PC-9 (cell line): ENCODE data around the gene ZNF628. TPM values are rescaled to one million over a fixed set of nuclear protein-coding genes. Genes with fewer than 3 reads are reported as not detected.

Experiments used
- BruUV-seq: library from RNA; stranded (reverse); fragments of 400-500 nt; replicated peaks from 2 replicates; lab custom pipeline; 2021; lab: Mats Ljungman, UMichigan
- CTCF ChIA-PET: fragments of 300-600 bp; sonication (Branson Sonifier 250); formaldehyde crosslinking; loops from one replicate; lab custom pipeline; 2022; ENCODE audit warnings: antibody characterized with exemption; lab: Charles Lee
- POLR2A ChIA-PET: fragments of 300-600 bp; sonication (Branson Sonifier 250); formaldehyde crosslinking; loops from one replicate; lab custom pipeline; 2022; ENCODE audit warnings: antibody characterized with exemption; ENCODE audit not compliant: unreplicated experiment; lab: Charles Lee
- DNase-seq, 2 experiments: peaks; one replicate each; pipeline versions ENCODE4 v3.0.0 to v3.0.0-alpha.2; 2015 to 2022; ENCODE audit warnings: mixed read lengths in 1 of 2
- H2AFZ ChIP-seq: fragments of 200-600 bp; sonication (generic); 2 replicates; pipeline ENCODE4 v1.8.1; 2017; ENCODE audit warnings: antibody characterized with exemption
- H3F3A ChIP-seq: fragments of 200-600 bp; sonication (generic); 2 replicates; pipeline ENCODE4 v1.8.1; 2017; ENCODE audit warnings: antibody characterized with exemption, mild to moderate bottlenecking, low read depth; ENCODE audit not compliant: insufficient read depth
- H3K27ac ChIP-seq: fragments of 200-600 bp; sonication (generic); 2 replicates; pipeline ENCODE4 v1.6.1; 2016; ENCODE audit warnings: mixed run types
- H3K27me3 ChIP-seq: fragments of 200-600 bp; sonication (generic); 2 replicates; pipeline ENCODE4 v1.6.1; 2016; ENCODE audit warnings: low read depth, mixed run types; ENCODE audit not compliant: insufficient read depth
- H3K36me3 ChIP-seq: fragments of 200-600 bp; sonication (generic); 2 replicates; pipeline ENCODE4 v1.6.1; 2016; ENCODE audit warnings: low read depth, mixed run types
- H3K4me1 ChIP-seq: fragments of 200-600 bp; sonication (generic); replicated peaks from 2 replicates; pipeline ENCODE4 v1.6.1; 2016; ENCODE audit warnings: mixed run types; ENCODE audit not compliant: insufficient read depth
- H3K4me2 ChIP-seq: fragments of 200-600 bp; sonication (generic); 2 replicates; pipeline ENCODE4 v1.6.1; 2017; ENCODE audit warnings: mixed run types
- H3K4me3 ChIP-seq: fragments of 200-600 bp; sonication (generic); 2 replicates; pipeline ENCODE4 v1.6.1; 2016; ENCODE audit warnings: mixed run types
- H3K79me2 ChIP-seq: fragments of 200-600 bp; sonication (generic); 2 replicates; pipeline ENCODE4 v1.6.1; 2017; ENCODE audit warnings: low read depth, mixed run types
- H3K9me2 ChIP-seq: fragments of 200-600 bp; sonication (generic); 2 replicates; pipeline ENCODE4 v1.8.1; 2017; ENCODE audit warnings: mild to moderate bottlenecking; ENCODE audit not compliant: insufficient read depth
- H3K9me3 ChIP-seq: fragments of 200-600 bp; sonication (generic); 2 replicates; pipeline ENCODE4 v1.8.1; 2016; ENCODE audit warnings: low read depth; ENCODE audit not compliant: insufficient read depth
- H4K20me1 ChIP-seq: fragments of 200-600 bp; sonication (generic); 2 replicates; pipeline ENCODE4 v1.8.1; 2017; ENCODE audit not compliant: insufficient read depth
- EZH2 ChIP-seq: fragments of 200-600 bp; sonication (generic); IDR thresholded peaks from 2 replicates; pipeline ENCODE4 v1.8.0; 2017; ENCODE audit warnings: antibody characterized with exemption, low read depth
- intact Hi-C: fragments of 100-400 bp; cut with micrococcal nuclease; formaldehyde crosslinking; loops from one replicate; pipeline ENCODE4 v1.10.0; 2022; ENCODE audit not compliant: unreplicated experiment
- total RNA-seq: library from RNA; stranded (reverse); gene quantifications from 2 replicates; pipeline ENCODE4 v1.2.3, GENCODE V29; 2021
- TF ChIP-seq, protein P1 (sequence below): fragments of 200-600 bp; sonication (generic); conservative IDR thresholded peaks from 2 replicates; pipeline ENCODE4 v1.6.1; 2017; ENCODE audit warnings: mixed run types, antibody characterized with exemption, mild to moderate bottlenecking, moderate library complexity

ZNF628 gene
- total RNA-seq, 1 experiment from 2014 or later: 19.3 TPM

DNA sequence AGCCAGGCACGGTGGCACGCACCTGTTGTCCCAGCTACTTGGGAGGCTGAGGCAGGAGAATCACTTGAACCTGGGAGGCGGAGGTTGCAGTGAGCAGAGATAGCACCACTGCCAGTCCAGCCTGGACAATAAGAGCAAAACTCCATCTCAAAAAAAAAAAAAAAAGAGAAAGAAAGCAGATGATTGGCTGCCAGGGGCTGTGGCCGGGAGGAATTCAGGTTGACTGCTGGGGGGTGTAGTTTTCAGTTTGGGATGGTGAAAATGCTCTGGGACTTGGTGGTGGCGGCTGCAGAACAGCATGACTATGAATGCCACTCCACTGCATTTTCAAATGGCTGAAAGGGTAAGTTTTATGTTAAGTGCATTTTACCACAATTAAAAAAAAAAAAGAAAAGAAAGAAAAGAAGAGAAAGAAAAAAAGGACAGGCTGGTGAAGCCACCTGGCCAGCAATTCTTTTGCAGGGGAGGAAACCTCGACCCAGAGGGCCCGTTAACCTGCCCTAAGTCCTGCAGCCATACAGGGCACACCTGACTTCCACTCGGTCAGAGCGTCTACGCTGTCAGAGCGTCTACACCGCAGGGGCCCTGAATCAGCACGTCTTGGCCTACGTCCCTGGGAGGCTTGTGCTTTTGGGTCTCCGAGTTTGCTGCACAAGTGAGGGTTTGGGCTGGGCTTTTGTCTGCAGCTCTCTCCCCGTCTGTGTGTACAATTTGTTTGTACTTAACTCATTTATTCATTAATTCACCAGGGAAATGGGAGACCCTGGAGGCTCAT is 18.5 kb upstream of the ZNF628 start:
- no peaks in the 10 kb centered on the region for H3K9me3 ChIP-seq
- no peaks in the 10 kb centered on the region for H3K9me2 ChIP-seq
- DNase-seq: no peak
- ChIA-PET POLR2A (no interaction called here), CTCF (interaction anchor here (0.7 to 1.2 kb wide), 2 partner anchors 17 to 1051 kb away, joined by 5 to 6 read pairs; no protein-coding TSS in a partner anchor)
- no TSS peak for BruUV-seq
- H3K27ac ChIP-seq: no peak overlapping the region
- H3K27me3 ChIP-seq: no peaks in the 10 kb centered on the region
- H3F3A ChIP-seq: peaks cover 34% of the 10 kb centered on the region; the same call in 1 of the 2 replicates
- peaks cover 35% of the 10 kb centered on the region for H4K20me1 ChIP-seq
- intact Hi-C loops: no loop called here
- H3K4me3 ChIP-seq: no peak overlapping the region
- H3K4me1 ChIP-seq: peaks cover 12% of the 10 kb centered on the region
- no peak for TF ChIP-seq EZH2
- TF ChIP-seq, protein P1, sequence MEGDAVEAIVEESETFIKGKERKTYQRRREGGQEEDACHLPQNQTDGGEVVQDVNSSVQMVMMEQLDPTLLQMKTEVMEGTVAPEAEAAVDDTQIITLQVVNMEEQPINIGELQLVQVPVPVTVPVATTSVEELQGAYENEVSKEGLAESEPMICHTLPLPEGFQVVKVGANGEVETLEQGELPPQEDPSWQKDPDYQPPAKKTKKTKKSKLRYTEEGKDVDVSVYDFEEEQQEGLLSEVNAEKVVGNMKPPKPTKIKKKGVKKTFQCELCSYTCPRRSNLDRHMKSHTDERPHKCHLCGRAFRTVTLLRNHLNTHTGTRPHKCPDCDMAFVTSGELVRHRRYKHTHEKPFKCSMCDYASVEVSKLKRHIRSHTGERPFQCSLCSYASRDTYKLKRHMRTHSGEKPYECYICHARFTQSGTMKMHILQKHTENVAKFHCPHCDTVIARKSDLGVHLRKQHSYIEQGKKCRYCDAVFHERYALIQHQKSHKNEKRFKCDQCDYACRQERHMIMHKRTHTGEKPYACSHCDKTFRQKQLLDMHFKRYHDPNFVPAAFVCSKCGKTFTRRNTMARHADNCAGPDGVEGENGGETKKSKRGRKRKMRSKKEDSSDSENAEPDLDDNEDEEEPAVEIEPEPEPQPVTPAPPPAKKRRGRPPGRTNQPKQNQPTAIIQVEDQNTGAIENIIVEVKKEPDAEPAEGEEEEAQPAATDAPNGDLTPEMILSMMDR: no peak
- H3K4me2 ChIP-seq: no peak overlapping the region
- peaks cover 18% of the 10 kb centered on the region; the same call in 1 of the 2 replicates for H3K79me2 ChIP-seq
- no peak overlapping the region for H2AFZ ChIP-seq
- no peaks in the 10 kb centered on the region for H3K36me3 ChIP-seq

GRCh38 chr19:55459551-55459949 is 16.9 kb upstream of the ZNF628 start:
- peaks cover 27% of the 10 kb centered on the region; the same call in 1 of the 2 replicates for H3F3A ChIP-seq
- intact Hi-C loops: no loop called here
- no peaks in the 10 kb centered on the region for H3K9me2 ChIP-seq
- H3K4me3 ChIP-seq: no peak overlapping the region
- no peaks in the 10 kb centered on the region for H3K27me3 ChIP-seq
- H4K20me1 ChIP-seq: peaks cover 32% of the 10 kb centered on the region
- no peak for TF ChIP-seq EZH2
- TF ChIP-seq, protein P1: no peak
- H3K4me1 ChIP-seq: peaks cover 12% of the 10 kb centered on the region
- no TSS peak for BruUV-seq
- POLR2A ChIA-PET: interaction anchor here (0.6 kb wide), 1 partner anchor 200 kb away, joined by 3 read pairs; no protein-coding TSS in a partner anchor
- no peak for DNase-seq
- CTCF ChIA-PET: interaction anchor here (1.2 kb wide), 1 partner anchor 15 kb away, joined by 6 read pairs; no protein-coding TSS in a partner anchor
- no peak overlapping the region for H3K27ac ChIP-seq
- H3K9me3 ChIP-seq: no peaks in the 10 kb centered on the region
- no peak overlapping the region for H3K4me2 ChIP-seq
- no peaks in the 10 kb centered on the region for H3K36me3 ChIP-seq
- no peak overlapping the region for H2AFZ ChIP-seq
- peaks cover 18% of the 10 kb centered on the region; the same call in 1 of the 2 replicates for H3K79me2 ChIP-seq

DNA sequence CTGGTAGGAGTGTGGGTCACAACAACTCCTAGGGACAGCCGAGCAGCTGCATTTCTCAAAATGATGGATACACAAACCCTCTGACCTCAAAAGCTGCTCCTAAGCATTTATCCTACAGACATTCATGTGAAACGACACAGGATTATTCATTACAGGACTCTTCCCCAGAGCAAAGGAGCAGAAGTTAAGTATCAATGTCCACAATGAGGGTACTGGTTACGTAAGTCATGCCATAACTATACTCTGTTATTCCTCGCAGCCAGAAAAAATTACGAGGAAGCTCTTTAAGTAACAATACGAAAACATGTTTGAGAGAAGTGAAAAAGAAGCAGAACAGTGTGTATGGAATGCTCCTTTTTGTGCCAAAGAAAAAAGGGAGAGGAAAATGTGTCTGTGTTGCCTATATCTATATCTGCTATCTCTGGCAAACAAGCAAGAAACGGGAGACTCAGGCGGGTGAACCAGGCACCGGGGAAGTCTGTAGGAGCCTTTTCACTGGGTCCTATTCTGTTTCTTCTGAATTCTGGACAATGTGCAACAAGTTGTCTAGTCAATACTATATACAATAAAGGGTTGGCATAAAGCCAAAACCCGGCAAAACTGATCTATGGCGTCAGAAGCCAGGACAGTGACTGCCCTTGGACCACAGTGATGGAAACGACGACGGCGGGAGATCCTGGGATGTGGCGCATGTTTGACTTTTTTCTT is 16.3 kb upstream of the ZNF628 start:
- peaks cover 18% of the 10 kb centered on the region; the same call in 1 of the 2 replicates for H3K79me2 ChIP-seq
- no peaks in the 10 kb centered on the region for H3K27me3 ChIP-seq
- H3K9me3 ChIP-seq: no peaks in the 10 kb centered on the region
- H4K20me1 ChIP-seq: peaks cover 29% of the 10 kb centered on the region
- ChIA-PET POLR2A (interaction anchor here (0.6 kb wide), 2 partner anchors 17 to 201 kb away, joined by 3 to 4 read pairs; no protein-coding TSS in a partner anchor), CTCF (interaction anchor here (0.6 kb wide), 1 partner anchor 841 kb away, joined by 5 read pairs; no protein-coding TSS in a partner anchor)
- peak overlapping the region; percentile 90 for H3K4me2 ChIP-seq
- peaks cover 27% of the 10 kb centered on the region; the same call in 1 of the 2 replicates for H3F3A ChIP-seq
- intact Hi-C loops: loop anchor here (5.0 kb wide), 1 partner anchor 37 kb away; no protein-coding TSS in a partner anchor
- TF ChIP-seq, protein P1: no peak
- no peak for TF ChIP-seq EZH2
- H3K4me1 ChIP-seq: peaks cover 12% of the 10 kb centered on the region
- no peak overlapping the region for H2AFZ ChIP-seq
- TSS peak; percentile 58 for BruUV-seq
- H3K4me3 ChIP-seq: peak overlapping the region; percentile 90; the same call in 1 of the 2 replicates
- no peak overlapping the region for H3K27ac ChIP-seq
- H3K9me2 ChIP-seq: no peaks in the 10 kb centered on the region
- no peak for DNase-seq
- no peaks in the 10 kb centered on the region for H3K36me3 ChIP-seq
